K562 (cell line): ENCODE data around the gene SPIN1. TPM values are rescaled to one million over a fixed set of nuclear protein-coding genes. Genes with fewer than 3 reads are reported as not detected.

ENCODE experiments used
- ATAC-seq: fragments of 200-7000 bp; cut with Tn5 transposase; 3 replicates; pipeline ENCODE4 v1.9.1; 2020; ENCODE audit warnings: moderate library complexity
- BruUV-seq: library from RNA; stranded (reverse); fragments of 400-500 nt; replicated peaks from 2 replicates; lab custom pipeline; 2021; lab: Mats Ljungman, UMichigan
- CTCF ChIA-PET: fragments of 300-600 bp; formaldehyde crosslinking; extraction: SDS; loops from one replicate; lab custom pipeline; 2021; ENCODE audit warnings: low intra/inter-chr PET ratio; lab: Yijun Ruan, JAX
- POLR2A ChIA-PET: fragments of 300-600, 350-650 bp; sonication (Branson Sonifier 250); formaldehyde crosslinking; extraction: SDS; loops from one replicate; lab custom pipeline; 2021; ENCODE audit warnings: antibody characterized with exemption, inconsistent platforms; lab: Yijun Ruan, JAX
- DNase-seq, 4 experiments: peaks; one replicate each; pipeline versions ENCODE4 v3.0.0 to v3.0.0-alpha.2; 2011 to 2018; ENCODE audit warnings: low spot score in 3 of 4, mixed read lengths in 3 of 4; ENCODE audit errors: extremely low read depth in 1 of 4
- FAIRE-seq: peaks from 2 replicates; lab custom pipeline; 2011; peaks lifted over from hg19 to GRCh38; lab: Jason Lieb, UNC
- H2AFZ ChIP-seq: 2 replicates; pipeline ENCODE4 v1.6.0; 2011; ENCODE audit warnings: low read depth, low read length, control low read depth, inconsistent platforms
- H3K27ac ChIP-seq: fragments of 200-600 bp; 3 replicates; pipeline ENCODE4 v1.8.0; 2011; ENCODE audit warnings: low read depth, mild to moderate bottlenecking, control low read depth, inconsistent platforms, low read length, moderate library complexity, mixed read lengths; ENCODE audit errors: extremely low read depth
- H3K27me3 ChIP-seq, 2 experiments: fragments of 300-600 bp in 1 of 2; 2 replicates in 1 of 2; 3 replicates in 1 of 2; pipeline versions ENCODE4 v1.6.0 to v1.8.0; 2011; ENCODE audit warnings: inconsistent platforms in 2 of 2, low read length in 2 of 2, mild to moderate bottlenecking in 1 of 2, mixed read lengths in 1 of 2, moderate library complexity in 1 of 2; ENCODE audit not compliant: control insufficient read depth in 2 of 2, insufficient read depth in 2 of 2
- H3K36me3 ChIP-seq: fragments of 300-600 bp; 3 replicates; pipeline ENCODE4 v1.8.0; 2011; ENCODE audit warnings: mild to moderate bottlenecking, low read length, inconsistent platforms; ENCODE audit not compliant: control insufficient read depth, insufficient read depth
- H3K4me1 ChIP-seq, 2 experiments: fragments of 200-600 bp in 1 of 2; replicated peaks in 1 of 2; 2 replicates in 1 of 2; 3 replicates in 1 of 2; pipeline versions ENCODE4 v1.5.1 to v1.8.0; 2011; ENCODE audit warnings: inconsistent platforms in 2 of 2, low read length in 2 of 2, mild to moderate bottlenecking in 1 of 2, mixed read lengths in 1 of 2, moderate library complexity in 1 of 2; ENCODE audit not compliant: control insufficient read depth in 2 of 2, insufficient read depth in 2 of 2
- H3K4me2 ChIP-seq: 2 replicates; pipeline ENCODE4 v1.6.1; 2011; ENCODE audit warnings: low read length, control low read depth, inconsistent platforms, mixed read lengths; ENCODE audit not compliant: insufficient read depth
- H3K4me3 ChIP-seq: fragments of 200-600 bp; sonication (generic), shearing (Covaris generic); 2 replicates; pipeline ENCODE4 v1.5.1; 2016; ENCODE audit warnings: control low read depth, inconsistent platforms
- H3K79me2 ChIP-seq: fragments of 200-600 bp; 3 replicates; pipeline ENCODE4 v1.8.0; 2011; ENCODE audit warnings: low read length, inconsistent platforms; ENCODE audit not compliant: control insufficient read depth, insufficient read depth
- H3K9ac ChIP-seq, 2 experiments: 2 replicates each; pipeline versions ENCODE4 v1.6.0 to v1.6.1; 2011; ENCODE audit warnings: low read depth in 2 of 2, low read length in 2 of 2, control low read depth in 1 of 2, inconsistent platforms in 1 of 2, mild to moderate bottlenecking in 1 of 2, mixed read lengths in 1 of 2; ENCODE audit not compliant: insufficient read depth in 1 of 2
- H3K9me1 ChIP-seq: one replicate; pipeline ENCODE4 v1.6.0; 2011; ENCODE audit warnings: inconsistent platforms, mild to moderate bottlenecking, low read length, moderate library complexity; ENCODE audit not compliant: control insufficient read depth, insufficient read depth
- H3K9me3 ChIP-seq: replicated peaks from 2 replicates; pipeline ENCODE4 v1.5.1; 2011; ENCODE audit warnings: low read depth, low read length, inconsistent platforms; ENCODE audit not compliant: control insufficient read depth, insufficient read depth
- H4K20me1 ChIP-seq: replicated peaks from 2 replicates; pipeline ENCODE4 v1.6.1; 2011; ENCODE audit warnings: low read length, inconsistent platforms, mixed read lengths; ENCODE audit not compliant: control insufficient read depth, insufficient read depth
- E2F3 ChIP-seq: fragments of 250-450 bp; sonication (Bioruptor Pico); IDR thresholded peaks from 2 replicates; pipeline ENCODE4 v1.4.0; 2020; ENCODE audit warnings: mild to moderate bottlenecking
- GATA2 ChIP-seq: sonication (generic); formaldehyde crosslinking; IDR thresholded peaks from 2 replicates; pipeline ENCODE4 v1.4.0; 2020; ENCODE audit warnings: mild to moderate bottlenecking, missing genetic modification reagents
- IRF2 ChIP-seq: sonication (generic); formaldehyde crosslinking; IDR thresholded peaks from 2 replicates; pipeline ENCODE4 v1.8.1; 2022; ENCODE audit warnings: mild to moderate bottlenecking, missing genetic modification reagents
- MCM2 ChIP-seq: fragments of 450-650 bp; IDR thresholded peaks from 2 replicates; pipeline ENCODE4 v1.6.1; 2017; ENCODE audit warnings: low read depth, mild to moderate bottlenecking
- MCM7 ChIP-seq, 2 experiments: fragments of 450-650 bp; IDR thresholded peaks; 2 replicates each; pipeline ENCODE4 v1.6.1; 2016 to 2018
- NCOA6 ChIP-seq: fragments of 450-650 bp; IDR thresholded peaks from 2 replicates; pipeline ENCODE4 v1.6.1; 2017; ENCODE audit warnings: mild to moderate bottlenecking
- PHTF2 ChIP-seq: fragments of 250-450 bp; sonication (Bioruptor Pico); IDR thresholded peaks from 2 replicates; pipeline ENCODE4 v1.5.0; 2021; ENCODE audit warnings: mild to moderate bottlenecking
- PPARD ChIP-seq: fragments of 250-450 bp; sonication (Bioruptor Pico); IDR thresholded peaks from 2 replicates; pipeline ENCODE4 v1.8.0; 2022; ENCODE audit warnings: inconsistent platforms, mild to moderate bottlenecking, moderate library complexity
- RUNX1 ChIP-seq: sonication (generic); IDR thresholded peaks from 2 replicates; pipeline ENCODE4 v1.6.1; 2016; ENCODE audit warnings: antibody characterized with exemption, low read depth
- SP2 ChIP-seq: IDR thresholded peaks from 2 replicates; pipeline ENCODE4 v1.6.1; 2011; ENCODE audit warnings: mild to moderate bottlenecking, low read depth, low read length, moderate library complexity; ENCODE audit not compliant: poor library complexity, severe bottlenecking; ENCODE audit errors: extremely low read depth
- TAF7 ChIP-seq: fragments of 450-650 bp; IDR thresholded peaks from 2 replicates; pipeline ENCODE4 v1.6.1; 2016; ENCODE audit warnings: missing genetic modification characterization, missing compliant biosample characterization
- THAP12 ChIP-seq: fragments of 250-450 bp; sonication (Bioruptor Pico); IDR thresholded peaks from 2 replicates; pipeline ENCODE4 v1.9.0; 2021; ENCODE audit warnings: mild to moderate bottlenecking, inconsistent platforms
- U2AF1 ChIP-seq: fragments of 200-400 bp; formaldehyde crosslinking; optimal IDR thresholded peaks from 2 replicates; pipeline ENCODE3; 2017; ENCODE audit warnings: mild to moderate bottlenecking, low read depth, low read length, moderate library complexity
- ZC3H4 ChIP-seq: sonication (generic); formaldehyde crosslinking; IDR thresholded peaks from 2 replicates; pipeline ENCODE4 v1.9.0; 2021; ENCODE audit warnings: missing genetic modification reagents, borderline replicate concordance
- ZFPM2 ChIP-seq: fragments of 250-450 bp; sonication (Bioruptor Pico); IDR thresholded peaks from 2 replicates; pipeline ENCODE4 v1.5.1; 2022; ENCODE audit warnings: mild to moderate bottlenecking
- ZNF551 ChIP-seq: fragments of 250-450 bp; sonication (Bioruptor Pico); IDR thresholded peaks from 2 replicates; pipeline ENCODE4 v1.5.0; 2021; ENCODE audit warnings: mild to moderate bottlenecking, moderate library complexity
- WGBS: fragments of 100-300 bp; shearing (Covaris generic); methylation state at CpG from one replicate; pipeline ENCODE4 v1.1.6; 2016; ENCODE audit warnings: low coverage, mixed read lengths; ENCODE audit not compliant: insufficient coverage; ENCODE audit errors: missing lambda C conversion rate; 5-methylcytosine and 5-hydroxymethylcytosine counted together
- in situ Hi-C: fragments of 300-500 bp; cut with MboI; formaldehyde crosslinking; loops from 4 replicates; pipeline ENCODE4 v1.15.0; 2018; ENCODE audit warnings: inconsistent platforms, mixed read lengths
- intact Hi-C: fragments of 100-400 bp; cut with micrococcal nuclease; formaldehyde crosslinking; loops from 2 replicates; pipeline ENCODE4 v1.14.2; 2022
- polyA plus RNA-seq, 8 experiments: library from polyadenylated mRNA; depleted of rRNA in 4 of 8; stranded (reverse) in 5 of 8; unstranded in 3 of 8; fragments of >200 nt; fragmentation: Nextera tagmentation in 2 of 8; fragmentation: Illumina TruSeq in 1 of 8; extraction: Ambion mirVana in 2 of 8; extraction: Trizol in 1 of 8; gene quantifications; 2 replicates each; pipeline versions ENCODE4 v1.2.1 to v1.2.3, GENCODE V29; 2011 to 2014; ENCODE audit warnings: inconsistent platforms in 1 of 8, missing spikeins in 1 of 8
- total RNA-seq, 7 experiments: library from RNA; depleted of rRNA in 6 of 7; stranded (reverse); fragments of >200 nt in 6 of 7; fragmentation: Illumina TruSeq in 2 of 7; extraction: Trizol in 2 of 7; gene quantifications; 2 replicates each; pipeline versions ENCODE4 v1.2.1 to v1.2.3, GENCODE V29; 2011 to 2021; ENCODE audit warnings: low replicate concordance in 1 of 7
- TF ChIP-seq, protein P1 (sequence below): IDR thresholded peaks from 3 replicates; pipeline ENCODE4 v1.6.1; 2011; ENCODE audit warnings: borderline replicate concordance, mild to moderate bottlenecking; ENCODE audit not compliant: insufficient read length, insufficient read depth
- TF ChIP-seq, protein P2 (sequence below): sonication (generic); formaldehyde crosslinking; IDR thresholded peaks from 2 replicates; pipeline ENCODE4 v1.9.0; 2022; ENCODE audit warnings: mild to moderate bottlenecking, missing genetic modification reagents
- TF ChIP-seq, protein P3 (sequence below): fragments of 200-800 bp; sonication (Bioruptor generic); IDR thresholded peaks from 2 replicates; pipeline ENCODE4 v1.6.1; 2017; ENCODE audit warnings: missing genetic modification characterization, missing compliant biosample characterization

SPIN1 gene
- total and polyA plus RNA-seq, 9 of the 15 experiments (the other 6 are each of a cell fraction or from before 2014, with no cell fraction given) = 7.4 to 25.7 (median 15.6) TPM

DNA sequence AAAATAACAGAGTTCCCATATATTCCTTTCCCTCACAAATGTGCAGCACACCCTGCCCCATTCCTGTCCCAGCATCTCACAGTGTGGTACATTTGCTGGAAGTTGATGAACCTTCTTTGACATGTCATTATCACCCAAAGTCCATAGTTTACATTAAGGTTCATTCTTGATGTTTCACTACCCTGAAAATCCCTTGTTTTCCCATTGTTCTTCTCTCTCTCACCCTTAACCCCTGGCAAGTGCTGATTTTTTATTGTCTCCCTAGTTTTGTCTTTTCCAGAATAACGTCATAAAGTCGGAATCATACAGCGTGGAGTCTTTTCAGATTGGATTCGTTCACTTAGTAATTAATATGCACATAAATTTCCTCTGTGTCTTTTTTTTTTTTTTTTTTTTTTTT is 48.1 kb downstream of the SPIN1 start:
- ChIA-PET CTCF (no interaction called here), POLR2A (no interaction called here)
- no peak for FAIRE-seq
- in situ Hi-C loops (no loop called here), intact Hi-C loops (no loop called here)
- Histone ChIP-seq H3K9ac (no peak overlapping the region), H3K9me1 (no peaks in the 10 kb centered on the region), H3K4me3 (no peak overlapping the region), H3K4me1 (no peaks in the 10 kb centered on the region; a peak in 2 of 5 replicates), H3K36me3 (peaks cover 6% of the 10 kb centered on the region; the same call in 1 of the 3 replicates), H2AFZ (no peak overlapping the region), H3K9me3 (no peaks in the 10 kb centered on the region), H3K4me2 (no peak overlapping the region), H3K79me2 (no peaks in the 10 kb centered on the region), H4K20me1 (no peaks in the 10 kb centered on the region), H3K27ac (no peak overlapping the region), H3K27me3 (no peaks in the 10 kb centered on the region)
- no peak for ATAC-seq
- DNase-seq = no peak
- TF ChIP-seq GATA2 (CRISPR knock-in tag) = no peak
- TF ChIP-seq ZNF551 (CRISPR knock-in tag) = no peak
- TF ChIP-seq MCM7 (IDR thresholded peaks at IDR 0.05) = no peak
- no peak for TF ChIP-seq MCM2
- TF ChIP-seq, protein P1, sequence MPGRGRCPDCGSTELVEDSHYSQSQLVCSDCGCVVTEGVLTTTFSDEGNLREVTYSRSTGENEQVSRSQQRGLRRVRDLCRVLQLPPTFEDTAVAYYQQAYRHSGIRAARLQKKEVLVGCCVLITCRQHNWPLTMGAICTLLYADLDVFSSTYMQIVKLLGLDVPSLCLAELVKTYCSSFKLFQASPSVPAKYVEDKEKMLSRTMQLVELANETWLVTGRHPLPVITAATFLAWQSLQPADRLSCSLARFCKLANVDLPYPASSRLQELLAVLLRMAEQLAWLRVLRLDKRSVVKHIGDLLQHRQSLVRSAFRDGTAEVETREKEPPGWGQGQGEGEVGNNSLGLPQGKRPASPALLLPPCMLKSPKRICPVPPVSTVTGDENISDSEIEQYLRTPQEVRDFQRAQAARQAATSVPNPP = no peak
- no peak for TF ChIP-seq ZC3H4 (CRISPR knock-in tag)
- no peak for TF ChIP-seq SP2
- TF ChIP-seq, protein P2, sequence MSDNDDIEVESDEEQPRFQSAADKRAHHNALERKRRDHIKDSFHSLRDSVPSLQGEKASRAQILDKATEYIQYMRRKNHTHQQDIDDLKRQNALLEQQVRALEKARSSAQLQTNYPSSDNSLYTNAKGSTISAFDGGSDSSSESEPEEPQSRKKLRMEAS (CRISPR knock-in tag) = no peak
- no peak for TF ChIP-seq TAF7 (tag)
- no peak for TF ChIP-seq ZFPM2 (CRISPR knock-in tag)
- TF ChIP-seq THAP12 (CRISPR knock-in tag) = no peak
- no peak for TF ChIP-seq E2F3 (CRISPR knock-in tag)
- TF ChIP-seq, protein P3, sequence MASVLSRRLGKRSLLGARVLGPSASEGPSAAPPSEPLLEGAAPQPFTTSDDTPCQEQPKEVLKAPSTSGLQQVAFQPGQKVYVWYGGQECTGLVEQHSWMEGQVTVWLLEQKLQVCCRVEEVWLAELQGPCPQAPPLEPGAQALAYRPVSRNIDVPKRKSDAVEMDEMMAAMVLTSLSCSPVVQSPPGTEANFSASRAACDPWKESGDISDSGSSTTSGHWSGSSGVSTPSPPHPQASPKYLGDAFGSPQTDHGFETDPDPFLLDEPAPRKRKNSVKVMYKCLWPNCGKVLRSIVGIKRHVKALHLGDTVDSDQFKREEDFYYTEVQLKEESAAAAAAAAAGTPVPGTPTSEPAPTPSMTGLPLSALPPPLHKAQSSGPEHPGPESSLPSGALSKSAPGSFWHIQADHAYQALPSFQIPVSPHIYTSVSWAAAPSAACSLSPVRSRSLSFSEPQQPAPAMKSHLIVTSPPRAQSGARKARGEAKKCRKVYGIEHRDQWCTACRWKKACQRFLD = no peak
- no peak for TF ChIP-seq NCOA6
- TF ChIP-seq U2AF1 = no peak
- TF ChIP-seq PHTF2 (CRISPR knock-in tag) = no peak
- no peak for TF ChIP-seq PPARD (CRISPR knock-in tag)
- no peak for TF ChIP-seq IRF2 (CRISPR knock-in tag)
- TF ChIP-seq RUNX1 = no peak
- no TSS peak for BruUV-seq
- 73% methylated on average over 2 of the region's 4 CpGs for WGBS
